Measurements from ENCODE around the gene FNDC7. TPM values are rescaled to one million over a fixed set of nuclear protein-coding genes. Genes with fewer than 3 reads are reported as not detected.

FNDC7 gene
- total RNA-seq, 1 donor: not detected

DNA sequence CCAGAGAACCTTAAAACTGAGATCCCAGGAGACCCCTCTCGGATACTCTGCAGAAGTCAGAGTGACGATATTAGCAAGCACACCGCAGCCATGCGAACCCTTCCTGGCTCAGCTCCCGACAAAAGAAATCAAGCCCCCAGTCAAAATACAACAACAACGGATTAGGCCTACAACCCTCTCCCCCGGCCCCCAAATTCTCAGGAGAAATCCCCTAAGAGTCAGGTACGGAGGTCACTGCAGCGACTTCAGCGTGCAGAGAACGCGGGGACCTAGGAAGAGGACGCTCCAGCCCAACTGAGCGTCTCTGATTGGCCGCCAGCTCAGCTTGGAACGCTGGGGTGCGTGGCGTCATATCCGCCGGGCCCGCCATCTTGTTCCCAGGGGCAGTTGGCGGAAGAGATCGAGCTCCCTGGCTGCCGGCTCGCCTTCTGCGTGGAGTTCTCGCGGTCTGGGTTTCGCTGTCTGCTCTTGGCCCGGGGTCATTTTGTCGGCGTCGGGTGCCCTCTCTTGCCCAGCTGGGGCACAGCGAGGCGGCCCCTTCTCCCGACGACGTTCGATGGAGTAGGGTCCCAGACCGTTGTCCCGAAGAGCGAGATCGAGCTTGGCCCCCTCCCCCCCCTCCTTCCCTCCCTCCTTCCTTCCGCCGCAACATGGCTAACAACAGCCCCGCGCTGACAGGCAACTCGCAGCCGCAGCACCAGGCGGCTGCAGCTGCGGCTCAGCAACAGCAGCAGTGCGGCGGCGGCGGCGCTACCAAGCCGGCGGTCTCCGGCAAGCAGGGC lies 20.6 kb upstream of the FNDC7 start, which contains the start of gene PRPF38B:
Gene PRPF38B (plus strand): TSS at position 369 of the 782 bp plus-strand sequence. CDS start 282 bp downstream, at position 651.
- H3K79me2 ChIP-seq (ENCODE audit: insufficient read depth, low read length): peaks cover 58% of the 10 kb centered on the region
- DNase-seq (ENCODE audit: insufficient read length, low spot score, missing footprints): peak; percentile 96

DNA sequence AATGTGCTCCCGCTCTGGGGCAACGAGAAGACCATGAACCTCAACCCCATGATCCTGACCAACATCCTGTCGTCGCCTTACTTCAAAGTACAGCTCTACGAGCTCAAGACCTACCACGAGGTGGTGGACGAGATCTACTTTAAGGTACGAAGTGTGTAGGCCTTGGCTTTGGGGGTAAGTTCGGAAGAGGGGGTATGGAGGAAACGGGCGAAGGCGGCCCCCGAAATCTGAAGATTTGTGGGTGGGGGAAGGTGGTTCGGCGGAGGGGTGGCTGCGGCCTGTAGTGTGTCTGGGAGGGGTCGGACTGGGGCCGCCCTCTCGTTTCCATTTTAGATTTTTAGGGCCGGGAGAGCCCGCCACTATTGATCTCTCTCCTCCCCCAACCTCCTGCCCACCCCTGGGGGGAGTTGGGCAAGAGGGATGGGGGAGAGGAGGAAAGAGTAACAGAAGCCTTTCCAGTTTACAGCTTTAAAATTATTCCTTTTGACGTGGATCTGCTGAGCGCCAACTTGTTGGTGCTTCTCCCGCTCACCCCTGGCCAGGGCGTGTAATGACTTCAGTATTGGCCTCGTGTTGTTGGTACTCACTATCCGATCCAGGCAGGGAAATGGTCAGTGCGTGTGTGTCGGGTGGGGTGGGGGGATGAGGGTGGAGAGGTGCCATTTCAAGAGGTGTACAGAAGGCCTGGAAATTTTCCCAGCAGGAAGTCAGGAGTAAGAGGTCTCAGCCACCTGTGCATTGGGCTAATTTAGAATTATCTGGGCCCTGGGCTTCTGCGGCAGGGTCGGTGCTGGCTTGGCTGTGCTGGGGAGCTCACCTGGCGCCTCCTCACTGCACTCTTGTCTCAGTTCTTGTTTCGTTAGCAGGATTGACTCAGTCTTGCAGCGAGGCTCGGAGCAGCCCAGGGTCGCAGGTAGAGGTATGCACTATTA lies 19.7 kb upstream of the FNDC7 start:
- peaks cover 19% of the 10 kb centered on the region for H3K4me1 ChIP-seq (ENCODE audit: insufficient read depth, low read length)
- H3K79me2 ChIP-seq (ENCODE audit: insufficient read depth, low read length): peaks cover 64% of the 10 kb centered on the region
- H4K20me1 ChIP-seq (ENCODE audit: insufficient read depth, low read length): peaks cover 39% of the 10 kb centered on the region
- peaks cover 28% of the 10 kb centered on the region for H3K36me3 ChIP-seq (ENCODE audit: insufficient read depth, low read length)
- H3K9me3 ChIP-seq (ENCODE audit: low read depth, low read length): no peaks in the 10 kb centered on the region
- TF ChIP-seq, protein P1, sequence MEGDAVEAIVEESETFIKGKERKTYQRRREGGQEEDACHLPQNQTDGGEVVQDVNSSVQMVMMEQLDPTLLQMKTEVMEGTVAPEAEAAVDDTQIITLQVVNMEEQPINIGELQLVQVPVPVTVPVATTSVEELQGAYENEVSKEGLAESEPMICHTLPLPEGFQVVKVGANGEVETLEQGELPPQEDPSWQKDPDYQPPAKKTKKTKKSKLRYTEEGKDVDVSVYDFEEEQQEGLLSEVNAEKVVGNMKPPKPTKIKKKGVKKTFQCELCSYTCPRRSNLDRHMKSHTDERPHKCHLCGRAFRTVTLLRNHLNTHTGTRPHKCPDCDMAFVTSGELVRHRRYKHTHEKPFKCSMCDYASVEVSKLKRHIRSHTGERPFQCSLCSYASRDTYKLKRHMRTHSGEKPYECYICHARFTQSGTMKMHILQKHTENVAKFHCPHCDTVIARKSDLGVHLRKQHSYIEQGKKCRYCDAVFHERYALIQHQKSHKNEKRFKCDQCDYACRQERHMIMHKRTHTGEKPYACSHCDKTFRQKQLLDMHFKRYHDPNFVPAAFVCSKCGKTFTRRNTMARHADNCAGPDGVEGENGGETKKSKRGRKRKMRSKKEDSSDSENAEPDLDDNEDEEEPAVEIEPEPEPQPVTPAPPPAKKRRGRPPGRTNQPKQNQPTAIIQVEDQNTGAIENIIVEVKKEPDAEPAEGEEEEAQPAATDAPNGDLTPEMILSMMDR (IDR thresholded peaks at IDR 0.05; ENCODE audit: extremely low read depth, low read depth, low read length): peak; percentile 43
- no peaks in the 10 kb centered on the region for H3K27me3 ChIP-seq (ENCODE audit: insufficient read depth, low read length)
- peak overlapping the region; percentile 99 for H3K4me2 ChIP-seq (ENCODE audit: insufficient read depth, low read length)
- H3K27ac ChIP-seq (ENCODE audit: low read depth, low read length): peak overlapping the region; percentile 91
- DNase-seq (ENCODE audit: insufficient read length, low spot score, missing footprints): peak; percentile 77
- H2AFZ ChIP-seq (ENCODE audit: low read length): peak overlapping the region; percentile 99
- H3K4me3 ChIP-seq (ENCODE audit: insufficient read depth, low read length): peak overlapping the region; percentile 97

More for the DNA sequence above, 20.6 kb upstream of the FNDC7 start, which contains the start of gene PRPF38B:
- Histone ChIP-seq H4K20me1 (ENCODE audit: insufficient read depth, low read length) (peaks cover 36% of the 10 kb centered on the region), H3K27me3 (ENCODE audit: insufficient read depth, low read length) (no peaks in the 10 kb centered on the region), H3K4me2 (ENCODE audit: insufficient read depth, low read length) (peak within 1 kb of the TSS; percentile 99), H3K27ac (ENCODE audit: low read depth, low read length) (peak within 1 kb of the TSS; percentile 91), H3K36me3 (ENCODE audit: insufficient read depth, low read length) (peaks cover 20% of the 10 kb centered on the region), H3K4me1 (ENCODE audit: insufficient read depth, low read length) (peaks cover 19% of the 10 kb centered on the region), H3K4me3 (ENCODE audit: insufficient read depth, low read length) (peak within 1 kb of the TSS; percentile 97), H3K9me3 (ENCODE audit: low read depth, low read length) (no peaks in the 10 kb centered on the region), H2AFZ (ENCODE audit: low read length) (peak within 1 kb of the TSS; percentile 99)
- TF ChIP-seq, protein P1 (IDR thresholded peaks at IDR 0.05; ENCODE audit: extremely low read depth, low read depth, low read length): no peak

DNA sequence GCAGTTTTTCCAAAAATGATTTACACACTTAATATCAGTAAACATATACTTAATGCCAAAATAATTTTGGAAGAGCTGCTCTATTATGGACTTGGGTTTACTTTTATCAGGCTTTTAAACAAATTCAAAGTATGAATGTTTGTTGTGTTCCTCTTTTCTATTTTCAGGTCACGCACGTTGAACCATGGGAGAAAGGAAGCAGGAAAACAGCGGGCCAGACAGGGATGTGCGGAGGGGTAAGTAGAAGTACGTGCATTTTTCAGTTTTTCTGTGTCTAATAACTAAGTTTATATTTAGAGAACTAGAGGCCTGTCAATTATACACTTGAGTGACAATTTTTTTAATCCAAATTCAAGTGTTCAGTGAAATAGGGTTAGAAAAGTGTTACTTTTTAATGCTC lies 17.2 kb upstream of the FNDC7 start:
- Histone ChIP-seq H3K27ac (ENCODE audit: low read depth, low read length) (no peak overlapping the region), H3K4me1 (ENCODE audit: insufficient read depth, low read length) (peaks cover 19% of the 10 kb centered on the region), H3K79me2 (ENCODE audit: insufficient read depth, low read length) (peaks cover 64% of the 10 kb centered on the region), H4K20me1 (ENCODE audit: insufficient read depth, low read length) (peaks cover 39% of the 10 kb centered on the region), H3K4me2 (ENCODE audit: insufficient read depth, low read length) (no peak overlapping the region), H3K4me3 (ENCODE audit: insufficient read depth, low read length) (no peak overlapping the region), H3K36me3 (ENCODE audit: insufficient read depth, low read length) (peaks cover 54% of the 10 kb centered on the region), H3K9me3 (ENCODE audit: low read depth, low read length) (no peaks in the 10 kb centered on the region), H2AFZ (ENCODE audit: low read length) (no peak overlapping the region), H3K27me3 (ENCODE audit: insufficient read depth, low read length) (no peaks in the 10 kb centered on the region)
- TF ChIP-seq, protein P1 (IDR thresholded peaks at IDR 0.05; ENCODE audit: extremely low read depth, low read depth, low read length): no peak
- no peak for DNase-seq (ENCODE audit: insufficient read length, low spot score, missing footprints)

All from osteoblast (primary cell).